Left forelimb (tissue), 1 donor: ENCODE results near the gene APOH.
"Not testable (repeated sequence)": the region's sequence is repeated elsewhere in the genome, so short reads cannot be mapped to it uniquely, and the experiment has no call there.

ENCODE experiments used
- DNase-seq: peaks from one replicate; pipeline ENCODE4 v3.0.0-alpha.2; 2018; ENCODE audit warnings: low spot score

APOH gene, protein sequence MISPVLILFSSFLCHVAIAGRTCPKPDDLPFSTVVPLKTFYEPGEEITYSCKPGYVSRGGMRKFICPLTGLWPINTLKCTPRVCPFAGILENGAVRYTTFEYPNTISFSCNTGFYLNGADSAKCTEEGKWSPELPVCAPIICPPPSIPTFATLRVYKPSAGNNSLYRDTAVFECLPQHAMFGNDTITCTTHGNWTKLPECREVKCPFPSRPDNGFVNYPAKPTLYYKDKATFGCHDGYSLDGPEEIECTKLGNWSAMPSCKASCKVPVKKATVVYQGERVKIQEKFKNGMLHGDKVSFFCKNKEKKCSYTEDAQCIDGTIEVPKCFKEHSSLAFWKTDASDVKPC

DNA sequence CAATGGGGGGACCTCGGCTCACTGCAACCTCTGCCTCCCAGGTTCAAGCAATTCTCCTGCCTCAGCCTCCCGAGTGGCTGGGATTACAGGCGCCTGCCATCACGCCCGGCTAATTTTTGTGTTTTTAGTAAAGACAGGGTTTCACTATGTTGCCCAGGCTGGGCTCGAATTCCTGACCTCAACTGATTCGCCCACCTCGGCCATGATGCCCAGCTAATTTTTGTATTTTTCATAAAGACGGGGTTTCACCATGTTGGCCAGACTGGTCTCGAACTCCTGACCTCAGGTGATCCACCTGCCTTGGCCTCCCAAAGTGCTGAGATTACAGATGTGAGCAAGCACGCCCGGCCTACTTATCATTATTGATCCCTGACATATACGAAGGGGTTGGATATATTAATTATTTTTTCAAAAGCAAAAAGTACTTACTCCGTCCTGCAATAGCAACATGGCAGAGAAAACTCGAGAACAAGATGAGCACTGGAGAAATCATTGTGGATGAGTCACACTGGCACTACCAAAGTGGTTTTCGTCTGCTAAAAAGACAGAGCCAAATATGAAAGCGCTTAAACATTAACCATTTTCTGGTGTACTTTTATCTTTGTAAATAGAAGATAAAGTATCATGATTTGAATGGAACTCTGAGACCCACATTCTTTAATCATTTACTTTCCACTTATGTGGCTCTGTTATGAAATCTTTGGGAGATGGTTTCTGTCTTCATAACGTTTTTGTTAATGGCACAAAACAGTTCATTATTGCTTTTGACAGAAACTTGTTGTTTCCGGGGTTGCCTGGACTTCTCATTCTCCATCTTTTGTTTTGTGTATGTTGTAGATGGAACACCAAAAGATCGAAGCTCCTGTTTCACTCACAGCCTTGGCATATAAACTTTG lies at the start of gene APOH:
Gene APOH, minus strand, starts transcription at position 529 of the 896 bp plus-strand sequence. Its CDS starts 36 bp downstream, at position 493.
- DNase-seq, result no peak

- no peak for DNase-seq
These were observed 48.0 kb upstream of the APOH start for GRCh38 chr17:66277191-66277590.

- DNase-seq, result no peak
These were observed 47.2 kb upstream of the APOH start for GRCh38 chr17:66276328-66276937.

DNA sequence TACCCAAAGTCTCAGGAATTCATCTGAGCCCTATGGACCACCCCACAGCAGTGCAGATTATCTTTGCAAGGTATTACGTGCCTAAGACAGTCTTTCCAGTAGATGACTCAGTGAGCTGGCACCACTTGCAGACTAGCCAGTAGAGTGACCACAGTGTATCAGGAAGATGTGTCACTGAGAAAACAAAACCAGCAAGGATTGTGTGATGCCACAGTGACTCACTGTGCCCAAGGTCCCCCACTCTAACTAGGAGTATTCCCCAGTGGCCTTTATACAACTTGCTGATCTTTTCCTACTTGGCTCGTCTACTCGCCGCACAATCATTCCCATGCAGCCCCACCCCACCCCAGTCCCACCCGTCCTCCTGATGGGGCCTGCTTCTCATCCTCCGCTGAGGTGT lies 46.4 kb upstream of the APOH start:
- DNase-seq, result no peak

GRCh38 chr17:66273586-66273848 lies 44.3 kb upstream of the APOH start:
- DNase-seq, result no peak

- no peak for DNase-seq
These were observed 43.8 kb upstream of the APOH start for GRCh38 chr17:66272811-66273585.

DNA sequence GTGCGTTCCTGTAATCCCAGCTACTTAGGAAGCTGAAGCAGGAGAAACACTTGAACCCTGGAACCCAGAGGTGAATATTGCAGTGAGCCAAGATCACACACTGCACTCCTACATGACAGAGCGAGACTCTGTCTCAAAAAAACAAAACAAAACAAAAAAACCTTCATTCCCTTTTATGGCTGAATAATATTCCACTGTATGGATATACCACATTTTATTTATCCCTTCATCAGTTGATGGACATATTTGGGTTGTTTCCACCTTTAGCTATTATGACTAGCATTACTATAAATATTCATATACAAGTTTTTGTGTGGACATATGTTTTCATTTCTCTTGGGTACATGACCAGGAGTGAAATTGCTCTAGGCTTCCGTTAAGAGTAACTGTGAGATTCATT lies 42.3 kb upstream of the APOH start:
- DNase-seq, result no peak

- DNase-seq, result no peak
These were observed 40.9 kb upstream of the APOH start for GRCh38 chr17:66270106-66270505.

DNA sequence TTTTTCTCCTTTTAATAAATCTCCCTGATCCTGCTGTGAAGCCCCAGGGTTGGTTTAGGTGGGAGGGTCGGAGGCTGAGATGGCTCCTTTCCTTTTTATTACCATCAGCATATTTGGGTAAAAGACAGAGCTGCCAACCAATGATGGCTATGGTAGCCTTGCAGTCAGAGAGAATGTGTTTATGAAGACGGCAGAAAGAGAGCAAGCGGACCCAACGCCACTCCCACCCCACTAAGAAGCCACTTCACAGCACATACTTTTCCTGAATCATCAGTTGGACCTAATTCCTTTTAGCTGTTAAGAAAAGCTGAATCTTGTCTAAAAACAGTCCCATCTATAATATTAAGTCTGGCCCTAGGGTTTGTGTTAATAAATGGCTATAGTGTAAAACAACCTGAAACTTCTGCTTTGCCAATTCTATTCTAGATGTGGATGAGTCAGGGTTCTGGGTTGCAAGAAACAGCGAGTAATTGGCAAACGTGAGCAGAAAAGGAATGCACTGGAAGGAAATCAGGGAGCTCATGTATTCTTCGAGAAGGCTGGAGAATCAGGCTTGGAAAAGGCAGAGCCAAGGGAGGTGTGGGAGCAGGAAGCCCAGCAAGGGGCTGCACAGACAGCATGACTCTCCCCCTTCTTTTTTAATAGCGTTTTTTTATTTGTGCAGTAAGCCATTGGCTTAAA lies 39.2 kb upstream of the APOH start:
- DNase-seq, result no peak

DNA sequence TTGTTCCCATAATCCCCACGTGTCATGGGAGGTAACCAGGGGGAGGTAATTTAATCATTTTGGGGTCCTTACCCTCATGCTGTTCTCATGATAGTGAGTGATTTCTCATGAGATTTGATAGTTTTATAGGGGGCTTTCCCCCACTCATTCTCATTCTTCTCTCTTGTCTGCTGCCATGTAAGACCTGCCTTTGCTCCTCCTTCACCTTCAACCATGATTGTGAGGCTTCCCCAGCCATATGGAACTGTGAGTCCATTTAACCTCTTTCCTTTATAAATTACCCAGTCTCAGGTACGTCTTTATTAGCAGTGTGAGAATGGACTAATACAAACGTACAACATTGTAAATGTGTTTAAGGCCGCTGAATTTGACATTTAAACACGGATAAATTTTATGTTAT lies 35.5 kb upstream of the APOH start:
- no peak for DNase-seq

DNA sequence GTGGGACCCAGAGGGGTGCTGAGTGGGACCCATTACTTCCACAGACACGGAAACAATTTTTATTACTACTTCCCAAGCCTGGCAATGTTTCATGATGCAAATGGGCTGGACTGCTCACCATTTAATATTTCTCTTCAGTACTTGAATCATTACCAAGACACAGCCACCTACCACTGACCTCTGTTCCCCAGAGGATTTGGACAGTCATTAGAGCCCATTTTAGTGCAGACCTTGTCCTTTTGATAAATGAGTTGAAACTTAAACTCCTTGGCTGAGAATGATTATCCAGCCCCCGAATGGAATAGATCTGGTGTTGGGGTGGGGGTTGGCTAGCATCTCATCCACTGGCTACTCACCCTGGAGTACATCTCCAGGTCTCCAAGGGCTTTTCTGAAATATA lies 33.6 kb upstream of the APOH start:
- DNase-seq, result no peak

DNA sequence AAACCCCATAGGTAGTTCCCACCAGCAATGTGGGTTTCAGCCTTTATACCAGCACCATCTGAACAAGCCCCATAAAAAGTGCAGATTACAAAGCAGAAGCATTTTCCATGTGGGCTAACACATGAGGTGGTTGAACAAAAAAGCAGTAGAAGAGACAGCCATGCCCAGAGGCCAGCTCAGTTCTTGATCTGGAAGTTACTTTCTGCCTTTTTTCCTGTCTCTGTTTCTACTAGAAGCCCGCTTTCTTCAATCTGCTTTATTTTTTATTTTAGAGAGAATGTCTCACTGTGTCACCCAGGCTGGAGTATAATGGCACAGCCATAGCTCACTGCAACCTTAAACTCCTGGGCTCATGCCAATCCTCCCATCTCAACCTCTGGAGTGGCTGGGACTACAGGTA lies 31.5 kb upstream of the APOH start:
- DNase-seq, result no peak

GRCh38 chr17:66260275-66260674 lies 31.1 kb upstream of the APOH start:
- no peak for DNase-seq

- DNase-seq, result no peak
These were observed 26.3 kb upstream of the APOH start for GRCh38 chr17:66255527-66255971.

- DNase-seq, result no peak
These were observed 25.9 kb upstream of the APOH start for GRCh38 chr17:66255112-66255511.

DNA sequence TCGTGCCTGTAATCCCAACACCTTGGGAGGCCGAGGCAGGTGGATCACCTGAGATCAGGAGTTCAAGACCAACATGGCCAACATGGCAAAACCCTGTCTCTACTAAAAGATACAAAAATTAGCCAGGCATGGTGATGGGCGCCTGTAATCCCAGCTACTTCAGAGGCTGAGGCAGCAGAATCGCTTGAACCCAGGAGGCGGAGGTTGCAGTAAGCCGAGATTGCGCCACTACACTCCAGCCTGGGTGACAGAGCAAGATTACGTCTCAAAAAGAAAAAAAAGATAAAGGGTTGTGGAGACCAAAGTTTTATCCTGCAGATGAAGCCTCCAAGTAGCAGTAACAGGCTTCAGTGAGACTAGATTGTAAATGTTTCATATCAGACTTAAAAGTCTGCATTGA lies 24.2 kb upstream of the APOH start:
- not testable (repeated sequence) for DNase-seq

DNA sequence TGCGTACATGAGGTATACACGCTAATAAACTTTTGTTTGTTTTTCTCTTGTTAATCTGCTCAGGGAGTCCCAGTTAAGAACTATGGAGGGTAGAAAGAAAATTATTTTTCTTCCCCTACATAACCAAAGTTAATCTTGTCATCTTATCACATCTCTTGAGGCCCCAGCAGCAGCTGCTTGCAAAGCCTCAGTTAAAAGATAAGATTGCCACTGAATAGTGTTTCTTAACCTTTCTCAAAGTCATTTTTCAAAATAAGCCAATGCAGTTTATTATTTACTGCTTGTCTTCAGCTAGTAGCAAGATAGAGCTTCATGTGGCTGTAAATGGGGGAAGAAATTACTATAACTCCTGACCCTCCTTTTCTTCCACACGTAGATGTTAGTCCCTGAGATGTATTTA lies 21.5 kb upstream of the APOH start:
- DNase-seq, result no peak

DNA sequence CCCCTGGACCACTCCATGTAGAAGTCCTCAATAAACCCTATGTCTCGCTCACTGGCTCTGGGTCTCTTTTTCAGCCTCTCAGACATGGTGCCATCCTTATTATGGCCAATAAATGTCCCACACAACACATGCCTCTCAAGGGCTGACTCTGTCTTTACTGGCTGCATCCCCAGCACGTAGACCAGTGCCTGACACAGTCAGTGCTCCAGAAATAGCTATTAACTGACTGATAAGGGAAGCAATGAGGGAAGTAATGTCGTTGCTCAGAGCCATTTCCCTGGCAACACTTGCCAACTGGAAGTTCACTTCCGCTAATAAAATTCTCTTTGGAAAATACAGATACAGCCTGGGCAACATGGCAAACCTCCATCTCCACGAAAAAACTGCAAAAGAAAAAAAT lies 19.1 kb upstream of the APOH start:
- no peak for DNase-seq

DNA sequence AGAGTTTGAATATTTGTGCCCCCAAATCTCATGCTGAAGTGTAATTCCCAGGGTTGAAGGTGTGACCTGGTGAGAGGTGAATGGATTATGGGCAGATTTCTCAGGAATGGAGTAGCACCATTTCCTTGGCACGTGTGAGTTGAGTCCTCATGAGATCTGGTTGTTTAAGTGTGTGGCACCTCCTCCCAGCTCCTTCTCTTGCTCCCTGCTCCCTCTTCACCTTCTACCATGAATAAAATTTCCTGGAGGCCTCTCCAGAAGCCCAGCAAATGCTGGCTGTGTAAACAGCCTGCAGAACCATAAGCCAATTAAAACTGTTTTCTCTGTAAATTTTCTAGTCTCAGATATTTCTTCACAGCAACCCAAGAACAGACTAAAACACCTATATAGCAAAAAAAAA lies 12.6 kb upstream of the APOH start:
- DNase-seq, result no peak

- no peak for DNase-seq
These were observed 11.4 kb upstream of the APOH start for GRCh38 chr17:66240630-66241029.

- no peak for DNase-seq
These were observed 10.8 kb upstream of the APOH start for GRCh38 chr17:66240013-66240412.
